ENCODE results near the gene HNRNPLL.

Gene HNRNPLL

DNA sequence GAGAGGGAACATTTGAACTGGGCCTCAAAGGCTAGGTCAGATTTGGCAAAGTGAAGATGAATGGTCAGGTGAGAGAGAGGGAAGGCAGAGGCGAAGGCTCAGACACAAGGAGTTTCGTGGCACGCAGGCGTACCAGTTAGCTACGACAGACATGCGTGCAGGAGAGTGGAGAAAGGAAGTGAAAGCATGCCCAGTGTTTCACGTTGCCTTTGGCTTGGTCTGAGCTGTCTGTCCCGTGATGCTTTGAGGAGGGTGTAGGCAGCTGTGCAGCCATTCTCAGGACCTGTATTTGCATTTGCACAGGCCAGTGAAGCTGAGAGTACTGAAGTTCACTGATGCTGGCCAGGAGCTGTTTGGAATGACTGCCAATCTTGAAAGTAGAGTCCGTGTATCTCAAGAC lies 69.5 kb downstream of the HNRNPLL start:
- no peak overlapping the region for H3K27ac ChIP-seq
- no peak for TF ChIP-seq ZFX (IDR thresholded peaks at IDR 0.05; ENCODE audit: borderline replicate concordance)
- TF ChIP-seq, protein P1, sequence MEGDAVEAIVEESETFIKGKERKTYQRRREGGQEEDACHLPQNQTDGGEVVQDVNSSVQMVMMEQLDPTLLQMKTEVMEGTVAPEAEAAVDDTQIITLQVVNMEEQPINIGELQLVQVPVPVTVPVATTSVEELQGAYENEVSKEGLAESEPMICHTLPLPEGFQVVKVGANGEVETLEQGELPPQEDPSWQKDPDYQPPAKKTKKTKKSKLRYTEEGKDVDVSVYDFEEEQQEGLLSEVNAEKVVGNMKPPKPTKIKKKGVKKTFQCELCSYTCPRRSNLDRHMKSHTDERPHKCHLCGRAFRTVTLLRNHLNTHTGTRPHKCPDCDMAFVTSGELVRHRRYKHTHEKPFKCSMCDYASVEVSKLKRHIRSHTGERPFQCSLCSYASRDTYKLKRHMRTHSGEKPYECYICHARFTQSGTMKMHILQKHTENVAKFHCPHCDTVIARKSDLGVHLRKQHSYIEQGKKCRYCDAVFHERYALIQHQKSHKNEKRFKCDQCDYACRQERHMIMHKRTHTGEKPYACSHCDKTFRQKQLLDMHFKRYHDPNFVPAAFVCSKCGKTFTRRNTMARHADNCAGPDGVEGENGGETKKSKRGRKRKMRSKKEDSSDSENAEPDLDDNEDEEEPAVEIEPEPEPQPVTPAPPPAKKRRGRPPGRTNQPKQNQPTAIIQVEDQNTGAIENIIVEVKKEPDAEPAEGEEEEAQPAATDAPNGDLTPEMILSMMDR (IDR thresholded peaks at IDR 0.05): no peak

DNA sequence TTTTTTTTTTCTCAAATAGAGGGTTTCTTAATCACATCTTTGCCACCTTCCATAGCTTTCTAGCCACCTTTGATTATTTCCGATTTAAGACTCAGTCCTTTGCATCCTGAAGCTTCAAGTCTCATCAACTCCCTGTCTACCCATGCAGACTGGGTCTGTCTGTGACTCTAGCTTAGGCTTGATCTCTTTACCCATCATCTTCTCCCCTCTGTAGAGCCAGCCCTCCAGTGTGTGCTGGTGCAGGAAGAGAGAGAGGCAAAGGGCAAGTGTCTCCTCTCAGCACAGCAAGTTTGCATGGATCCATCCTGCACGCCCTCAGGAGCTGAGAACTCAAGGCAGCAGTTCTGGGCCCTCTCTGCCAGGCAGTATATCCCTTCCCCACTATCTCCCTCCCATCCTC lies 70.4 kb downstream of the HNRNPLL start:
- TF ChIP-seq, protein P1 (IDR thresholded peaks at IDR 0.05): no peak
- no peak for TF ChIP-seq ZFX (IDR thresholded peaks at IDR 0.05; ENCODE audit: borderline replicate concordance)
- H3K27ac ChIP-seq: no peak overlapping the region

DNA sequence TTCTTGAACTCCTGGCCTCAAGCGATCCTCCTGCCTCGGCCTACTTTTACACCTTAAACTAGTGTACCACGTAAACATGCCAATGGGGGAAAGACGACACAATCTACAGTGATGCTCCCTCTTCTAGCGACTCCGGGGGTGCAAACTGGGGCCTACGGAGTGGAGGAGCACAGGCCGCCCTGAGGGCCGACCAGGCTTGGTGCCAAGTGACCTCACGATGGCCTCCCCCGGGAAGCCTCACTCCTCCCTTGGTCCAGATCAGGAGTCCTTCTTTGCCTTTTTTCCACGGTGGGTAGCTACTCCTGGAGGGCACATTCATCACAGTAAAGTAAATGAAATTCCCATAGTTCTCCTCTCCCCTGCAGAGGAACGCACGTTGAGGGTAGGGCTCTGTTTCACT lies 73.5 kb downstream of the HNRNPLL start:
- H3K27ac ChIP-seq: no peak overlapping the region
- TF ChIP-seq, protein P1 (IDR thresholded peaks at IDR 0.05): no peak

DNA sequence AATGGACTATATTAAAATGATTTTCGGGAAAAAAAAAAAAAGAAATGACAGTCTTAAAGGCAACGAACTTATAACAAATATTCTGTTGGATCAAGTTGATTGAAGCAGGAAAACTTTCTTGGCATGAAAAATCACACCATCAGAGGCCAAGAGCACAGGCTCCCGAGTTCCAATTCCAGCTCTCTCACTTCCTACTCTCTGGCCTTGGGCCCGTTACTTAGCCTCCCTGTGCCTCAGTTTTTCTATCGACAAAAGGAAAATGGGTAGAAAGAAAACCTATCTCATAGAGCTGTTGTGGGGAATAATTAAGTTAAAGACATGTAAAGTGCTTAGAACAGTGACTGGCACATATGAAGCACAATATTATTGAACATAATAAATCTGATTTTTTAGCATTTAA lies 74.2 kb downstream of the HNRNPLL start:
- TF ChIP-seq ZFX (IDR thresholded peaks at IDR 0.05; ENCODE audit: borderline replicate concordance): no peak
- TF ChIP-seq, protein P1 (IDR thresholded peaks at IDR 0.05): no peak
- no peak overlapping the region for H3K27ac ChIP-seq

DNA sequence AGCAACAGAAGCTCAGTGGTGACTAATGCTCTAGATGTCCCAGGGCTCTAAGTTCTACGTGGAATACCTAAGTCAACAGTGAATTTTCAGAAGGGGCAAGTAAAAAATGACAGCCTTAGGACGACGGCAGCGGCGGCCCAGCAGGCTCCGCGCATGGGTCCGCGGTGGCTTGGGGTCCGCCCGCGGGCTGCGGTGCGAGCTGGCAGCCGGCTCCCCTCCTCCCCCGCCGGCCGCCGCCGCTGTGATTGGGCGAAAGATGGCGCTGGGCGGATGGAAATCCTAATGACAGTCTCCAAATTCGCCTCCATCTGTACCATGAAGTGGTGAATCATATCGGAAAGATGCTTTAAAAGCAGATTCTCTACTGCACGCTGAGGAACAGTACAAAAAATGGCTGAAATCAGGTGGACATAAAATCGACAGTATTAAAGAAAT lies 74.7 kb downstream of the HNRNPLL start:
- TF ChIP-seq, protein P1 (IDR thresholded peaks at IDR 0.05): peak; percentile 39
- TF ChIP-seq ZFX (IDR thresholded peaks at IDR 0.05; ENCODE audit: borderline replicate concordance): no peak
- H3K27ac ChIP-seq: no peak overlapping the region

DNA sequence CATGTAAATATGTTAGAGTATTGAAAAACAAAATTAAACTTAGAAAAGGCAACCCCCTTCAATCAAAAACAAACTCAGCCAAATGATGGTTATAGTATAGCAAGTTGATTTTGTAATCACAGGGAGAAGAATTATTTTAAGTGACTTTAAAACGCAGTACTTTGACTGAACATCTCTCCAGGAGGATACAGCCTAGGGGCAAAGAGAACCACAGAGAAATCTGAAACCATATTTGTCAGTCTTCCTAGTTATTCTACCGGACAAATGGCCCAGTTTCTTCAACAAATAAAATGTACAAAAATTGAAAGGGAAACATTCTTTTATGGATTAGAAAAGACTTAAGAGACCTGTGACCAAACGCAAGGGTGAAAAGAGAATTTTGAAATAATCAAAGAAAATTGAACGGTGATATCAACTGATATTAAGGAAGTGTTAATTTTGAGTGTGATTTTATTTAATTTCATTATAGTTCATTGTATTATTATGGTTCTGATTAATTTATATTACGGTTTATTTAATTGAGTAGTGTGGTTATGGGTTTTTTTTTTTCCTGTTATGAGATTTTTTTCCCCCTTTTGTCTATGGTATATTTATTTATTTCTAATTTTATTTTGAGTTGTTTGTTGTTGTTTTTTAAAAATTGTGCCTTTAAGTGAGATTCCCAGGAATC lies 75.3 kb downstream of the HNRNPLL start:
- no peak for TF ChIP-seq ZFX (IDR thresholded peaks at IDR 0.05; ENCODE audit: borderline replicate concordance)
- TF ChIP-seq, protein P1 (IDR thresholded peaks at IDR 0.05): no peak
- no peak overlapping the region for H3K27ac ChIP-seq

DNA sequence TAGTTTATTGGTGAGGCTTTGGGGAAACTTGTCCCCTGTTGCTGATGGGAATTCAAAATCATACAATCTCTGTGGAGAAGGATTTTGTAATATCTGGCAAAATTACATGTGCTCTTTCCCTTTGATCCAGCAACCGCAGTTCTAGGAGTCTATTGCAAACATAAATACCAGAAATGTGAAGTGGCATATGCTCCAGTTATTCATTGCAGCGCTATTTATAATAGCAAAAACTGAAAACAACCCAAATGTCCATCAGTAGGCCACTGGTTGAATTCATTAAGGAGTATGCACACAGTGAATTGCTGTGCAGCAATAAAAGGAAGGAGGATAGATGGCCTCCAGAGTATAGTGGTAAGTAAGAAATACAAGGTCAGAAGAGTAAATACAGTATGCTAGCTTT lies 76.5 kb downstream of the HNRNPLL start:
- H3K27ac ChIP-seq: no peak overlapping the region
- no peak for TF ChIP-seq ZFX (IDR thresholded peaks at IDR 0.05; ENCODE audit: borderline replicate concordance)
- TF ChIP-seq, protein P1 (IDR thresholded peaks at IDR 0.05): no peak
